Measurements from ENCODE around the gene CRIM1.

- TF ChIP-seq EP300 (IDR thresholded peaks at IDR 0.05) = no peak
- TF ChIP-seq CTCF (IDR thresholded peaks at IDR 0.05) = no peak
- TF ChIP-seq POLR2A (IDR thresholded peaks at IDR 0.05) = no peak
These were observed 316 bp downstream of the CRIM1 start for GRCh38 chr2:36355890-36356297.

Data from tibial nerve (tissue), 4 donors.